Hypothalamus (tissue), 51 donors: ENCODE data around the gene KCNA3.

ENCODE experiments used
- DNase-seq, 51 donors: peaks; one replicate each; lab custom pipeline; 2025; lab: John Stamatoyannopoulos, UW

The KCNA3 gene

DNA sequence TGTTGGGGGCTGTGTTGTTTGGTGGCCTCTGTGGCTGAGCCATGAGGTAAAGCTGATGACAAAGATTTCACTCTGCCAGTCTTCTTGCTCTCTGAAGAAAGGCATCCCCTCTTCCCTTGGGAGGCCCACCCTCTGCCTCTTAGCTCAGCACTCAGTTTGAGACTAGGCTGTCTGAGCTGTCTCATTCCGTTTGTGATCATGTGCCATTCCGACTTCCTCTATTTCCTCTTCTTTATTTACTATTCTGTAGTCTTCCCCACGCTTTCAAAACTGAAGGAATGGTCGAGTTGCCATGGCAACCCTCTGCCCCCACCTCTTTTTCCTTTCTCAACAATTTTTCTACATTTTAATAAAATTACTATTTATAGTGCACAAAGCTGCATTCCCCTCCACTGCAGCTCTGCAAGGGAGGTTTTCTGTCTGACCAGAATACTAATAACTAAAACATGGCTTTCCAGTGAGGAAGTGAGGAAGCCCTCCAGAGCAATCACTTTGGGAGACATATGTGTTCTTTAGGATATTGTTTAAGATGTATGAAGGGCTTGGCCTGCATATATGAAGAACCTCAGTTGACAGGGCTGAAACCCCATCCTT lies 30.8 kb downstream of the KCNA3 start:
- no peak for DNase-seq

DNA sequence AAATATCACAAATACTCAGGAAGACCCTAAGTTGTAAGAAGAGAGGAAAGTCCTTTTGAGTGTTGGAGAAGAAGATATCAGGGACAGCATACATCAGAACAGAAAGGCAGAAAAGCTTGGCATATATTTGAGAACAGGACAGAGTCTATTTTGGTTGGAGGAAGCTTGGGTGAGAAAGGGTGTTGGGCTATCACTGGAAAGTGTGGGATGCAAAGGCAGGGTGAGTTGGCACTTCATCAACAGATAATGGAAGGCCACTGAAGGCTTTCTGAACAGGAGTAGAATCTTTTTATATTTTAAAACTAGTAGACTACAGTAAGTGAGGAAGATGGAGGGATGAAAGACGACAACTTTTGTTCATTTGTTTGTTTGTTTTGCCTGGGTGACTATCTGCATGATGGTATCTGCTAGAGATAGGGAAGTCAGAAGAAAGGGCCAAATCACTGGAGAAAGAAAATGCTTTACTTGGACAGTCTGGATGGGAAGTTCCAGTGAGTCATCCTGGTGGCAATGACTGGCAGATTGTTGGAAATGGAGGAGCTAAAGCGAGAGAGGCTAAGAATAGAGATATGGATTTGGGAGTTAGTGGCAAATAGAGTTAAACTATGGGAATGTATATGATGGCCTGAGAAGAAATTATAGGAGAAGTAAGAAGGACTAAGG lies 34.9 kb downstream of the KCNA3 start:
- DNase-seq, result no peak

DNA sequence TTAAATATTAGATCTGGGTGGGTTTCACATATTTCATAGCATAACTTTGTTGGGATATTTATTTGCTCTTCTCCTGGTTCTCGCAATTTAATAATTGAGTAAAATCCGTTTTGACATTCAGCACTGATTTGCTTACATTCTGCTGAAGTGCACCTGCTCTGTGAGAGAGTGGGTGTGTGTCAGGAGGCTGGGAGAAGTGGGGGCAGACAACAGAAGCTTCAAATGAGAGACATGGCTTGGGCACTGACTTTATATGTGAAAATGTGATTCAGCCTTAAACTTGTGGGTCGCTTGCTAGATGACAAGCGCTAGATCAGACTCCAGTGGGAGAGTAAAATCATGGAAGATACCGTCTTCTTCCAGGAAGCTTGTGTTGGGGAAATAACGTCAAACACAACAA lies 36.2 kb downstream of the KCNA3 start:
- DNase-seq, result peak in 2 of 51 donors; percentile 24 to 38

DNA sequence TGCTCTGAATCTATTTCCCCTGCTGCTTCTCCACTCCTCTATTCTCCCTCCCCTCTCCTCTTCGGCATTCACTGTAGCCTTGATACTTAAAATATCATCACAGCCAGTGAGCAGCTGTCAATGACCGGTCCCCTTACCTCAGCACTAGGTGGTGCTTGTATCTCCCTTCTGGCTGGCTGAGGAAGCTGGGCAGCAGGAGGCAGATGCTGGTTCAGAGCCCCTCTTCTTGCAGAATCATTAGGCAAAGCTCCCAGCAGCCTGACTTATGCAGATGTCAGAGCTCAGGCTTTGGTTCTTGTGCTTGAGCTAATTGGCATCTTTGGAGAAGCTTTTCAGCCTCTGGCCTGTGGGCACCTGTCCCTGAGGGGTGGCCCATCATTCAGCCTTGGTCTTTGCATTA lies 36.7 kb downstream of the KCNA3 start:
- DNase-seq, result peak in 1 of 51 donors; percentile 31

DNA sequence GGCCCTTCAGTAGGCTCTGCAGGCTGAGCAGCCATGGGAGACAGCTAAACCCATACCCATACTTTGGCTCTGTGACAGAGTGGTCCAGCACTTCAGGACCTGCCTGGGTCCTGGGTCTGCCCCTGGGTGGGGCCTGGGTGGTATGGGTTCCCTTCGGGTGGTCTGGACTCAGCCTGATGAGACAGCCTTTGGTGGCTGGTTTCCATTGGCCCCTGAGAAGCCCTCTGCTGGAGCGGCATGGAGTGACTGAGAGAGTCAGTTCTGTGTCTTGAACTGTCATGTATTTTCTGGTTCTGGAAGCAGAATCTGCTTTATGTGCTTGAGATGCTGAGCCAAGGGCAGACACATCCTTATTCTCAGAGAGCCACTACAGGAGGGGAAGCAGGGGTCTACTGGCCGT lies 37.3 kb downstream of the KCNA3 start:
- no peak for DNase-seq

DNA sequence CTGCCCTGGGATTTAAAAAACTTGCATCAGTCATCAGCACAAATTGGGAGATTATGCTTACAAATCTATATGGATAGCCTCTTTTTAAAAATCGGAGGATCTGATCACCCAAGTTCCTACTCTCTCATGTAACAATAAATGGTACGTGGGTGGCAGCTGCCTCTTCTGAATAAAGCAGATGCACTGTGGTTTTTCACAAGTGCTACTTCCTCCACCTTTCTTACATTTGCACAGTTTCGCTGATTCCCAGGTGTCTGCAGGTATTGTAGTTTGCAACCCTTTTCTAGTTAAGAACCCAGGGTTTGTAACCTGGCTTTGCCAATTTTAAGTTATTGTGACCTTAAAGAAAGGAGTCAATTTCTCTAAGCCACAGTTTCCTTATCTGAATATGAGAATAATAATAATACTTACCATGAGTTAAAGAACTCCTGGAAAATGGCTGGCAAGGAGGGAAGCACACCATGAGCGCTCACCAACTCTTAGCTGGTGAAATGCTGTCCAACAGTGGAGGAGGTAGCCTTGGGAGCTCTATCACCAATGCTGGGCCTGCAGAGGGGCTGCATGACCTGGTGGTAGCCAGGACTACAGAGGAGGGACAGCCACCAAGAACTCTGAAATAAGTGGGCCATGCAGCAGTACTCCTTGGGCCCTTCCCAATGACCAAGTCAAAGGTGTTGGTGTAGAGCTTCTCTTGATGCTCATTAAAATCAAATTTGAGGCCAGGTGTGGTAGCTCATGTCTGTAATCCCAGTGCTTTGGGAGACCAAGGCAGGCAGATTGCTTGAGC lies 38.4 kb downstream of the KCNA3 start:
- peak in 1 of 51 donors; percentile 32 for DNase-seq

DNA sequence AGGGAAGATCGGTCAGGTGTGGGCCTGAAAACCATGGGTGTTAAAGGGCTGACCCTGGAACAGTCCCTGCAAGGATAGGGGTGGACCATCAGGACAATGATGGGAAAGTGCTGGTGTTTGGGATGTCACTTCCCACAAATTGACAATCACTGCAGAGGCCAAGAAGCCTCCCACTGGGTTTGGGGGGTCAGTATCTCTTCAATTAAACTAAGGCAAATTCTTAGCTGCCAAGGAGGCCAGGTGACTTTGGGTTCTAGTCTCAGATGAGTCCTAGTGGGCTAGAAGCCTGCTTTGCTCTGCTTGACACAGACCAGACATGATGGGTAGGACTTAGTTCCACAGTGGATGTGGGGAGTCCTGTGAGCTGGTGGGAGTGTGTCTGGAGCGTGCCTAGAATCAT lies 39.3 kb downstream of the KCNA3 start:
- no peak for DNase-seq

DNA sequence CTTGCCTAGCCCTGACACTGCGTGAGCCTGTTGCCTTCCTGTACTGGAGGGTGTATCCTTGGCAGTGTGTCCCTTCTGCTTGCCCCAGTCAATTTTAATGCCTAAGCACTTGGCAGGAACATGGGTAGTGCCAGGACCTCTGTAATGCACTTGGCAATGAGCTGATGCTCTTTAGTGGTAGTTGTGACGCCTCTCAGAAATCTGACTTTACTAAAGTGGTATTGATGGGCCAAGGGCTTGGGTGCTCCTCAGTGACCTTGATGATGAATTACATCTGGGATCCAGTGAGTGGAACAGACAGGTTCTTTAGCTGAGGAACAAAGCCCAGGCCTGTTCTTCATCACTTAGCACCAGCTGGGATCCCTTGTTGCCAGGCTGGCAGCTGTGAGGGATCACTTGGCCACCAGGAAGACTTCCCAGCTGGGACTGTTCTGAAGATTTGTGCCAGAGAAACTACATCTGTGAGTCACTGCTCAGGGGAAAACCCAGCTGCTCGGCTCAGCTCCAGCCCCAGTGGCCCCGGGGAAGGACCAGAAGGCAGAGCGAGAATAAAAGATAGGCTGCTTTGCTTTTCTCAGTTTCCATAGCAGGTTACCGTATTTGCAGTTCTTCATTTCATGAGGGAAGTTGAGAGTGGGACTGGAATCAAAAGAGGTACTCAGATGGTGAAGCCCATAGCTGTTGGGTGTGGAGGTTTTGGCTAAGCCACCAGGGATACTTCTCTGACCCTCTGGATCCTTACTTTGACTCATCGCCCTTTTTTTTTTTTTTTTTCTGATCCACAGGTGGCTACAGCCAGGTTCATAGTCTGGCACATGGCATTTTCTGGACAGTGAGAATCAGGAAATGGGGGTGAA lies 40.1 kb downstream of the KCNA3 start:
- peak in 35 of 51 donors; percentile 11 to 80 (median 42) for DNase-seq

DNA sequence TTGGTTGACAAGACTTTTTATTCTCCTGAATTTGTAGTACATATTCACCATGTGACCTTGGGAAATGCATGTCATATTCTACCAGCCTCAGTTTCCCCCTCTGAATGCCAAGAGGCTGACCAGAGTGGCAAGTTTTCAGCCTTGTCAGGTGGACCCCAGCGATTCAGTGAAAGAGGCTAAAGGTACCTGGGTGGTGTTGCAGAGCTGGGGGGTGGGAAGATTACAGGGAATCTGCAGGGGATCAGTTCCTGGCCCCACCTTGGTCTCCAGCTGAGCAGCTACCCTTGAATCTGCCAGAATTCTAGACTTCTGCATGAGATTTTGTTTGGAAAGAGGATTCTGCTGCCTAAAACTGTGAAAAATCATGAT lies 40.7 kb downstream of the KCNA3 start:
- DNase-seq, result no peak

DNA sequence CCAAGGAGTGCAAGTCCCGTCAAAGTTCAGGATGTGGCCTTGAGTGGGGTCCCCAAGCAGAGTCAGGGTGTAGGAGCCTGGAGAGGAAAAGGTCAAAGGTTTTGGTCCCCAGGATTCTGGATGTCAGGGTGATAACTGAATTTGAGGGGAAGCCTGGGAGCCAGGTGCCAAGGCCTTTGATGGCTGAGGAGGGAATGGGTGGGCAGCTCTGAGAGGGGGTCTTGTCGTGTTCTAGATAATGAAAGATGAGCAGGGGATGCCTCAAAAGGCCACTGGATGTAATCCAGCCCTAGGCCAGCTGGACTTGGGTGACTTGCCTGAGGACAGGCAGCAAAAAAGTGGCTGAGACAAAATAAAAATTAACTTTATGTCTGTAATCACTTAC lies 41.1 kb downstream of the KCNA3 start:
- DNase-seq, result no peak

DNA sequence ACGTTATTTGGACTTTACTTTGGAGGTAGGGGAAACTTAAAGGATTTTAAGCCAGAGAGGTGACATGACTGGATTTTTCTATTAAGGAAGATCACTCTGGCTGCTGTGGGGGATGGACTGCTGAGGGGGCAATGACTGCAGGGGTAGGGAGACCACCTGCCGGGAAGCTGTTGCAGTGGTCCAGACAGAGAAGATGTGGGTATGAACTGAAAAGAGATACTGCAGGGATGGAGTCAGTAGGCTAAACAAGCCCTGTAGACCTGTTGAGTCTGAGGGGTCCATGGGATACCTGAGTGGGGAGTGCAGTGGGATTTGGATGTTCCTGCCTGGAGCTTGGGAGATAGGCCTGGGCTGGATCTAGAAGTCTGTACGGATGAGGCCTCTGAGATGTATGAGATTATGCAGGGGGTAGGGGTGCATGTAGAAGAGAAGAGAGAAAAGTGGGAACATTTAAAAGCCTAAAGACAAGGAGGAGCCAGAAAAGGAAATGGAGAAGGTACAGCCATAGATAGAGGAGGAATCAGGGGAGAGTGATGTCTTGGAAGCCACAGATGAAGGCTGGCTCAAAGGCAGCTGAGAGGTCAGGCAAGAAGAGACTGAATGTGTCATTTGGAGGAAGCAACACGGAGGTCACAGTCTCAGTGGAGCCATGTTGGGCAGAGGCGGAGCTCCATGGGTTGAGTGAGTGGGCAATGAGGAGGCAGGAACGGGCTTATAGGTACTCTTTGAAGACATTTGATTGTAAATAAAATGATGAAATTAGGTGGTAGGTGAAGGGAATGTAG lies 42.7 kb downstream of the KCNA3 start:
- no peak for DNase-seq

DNA sequence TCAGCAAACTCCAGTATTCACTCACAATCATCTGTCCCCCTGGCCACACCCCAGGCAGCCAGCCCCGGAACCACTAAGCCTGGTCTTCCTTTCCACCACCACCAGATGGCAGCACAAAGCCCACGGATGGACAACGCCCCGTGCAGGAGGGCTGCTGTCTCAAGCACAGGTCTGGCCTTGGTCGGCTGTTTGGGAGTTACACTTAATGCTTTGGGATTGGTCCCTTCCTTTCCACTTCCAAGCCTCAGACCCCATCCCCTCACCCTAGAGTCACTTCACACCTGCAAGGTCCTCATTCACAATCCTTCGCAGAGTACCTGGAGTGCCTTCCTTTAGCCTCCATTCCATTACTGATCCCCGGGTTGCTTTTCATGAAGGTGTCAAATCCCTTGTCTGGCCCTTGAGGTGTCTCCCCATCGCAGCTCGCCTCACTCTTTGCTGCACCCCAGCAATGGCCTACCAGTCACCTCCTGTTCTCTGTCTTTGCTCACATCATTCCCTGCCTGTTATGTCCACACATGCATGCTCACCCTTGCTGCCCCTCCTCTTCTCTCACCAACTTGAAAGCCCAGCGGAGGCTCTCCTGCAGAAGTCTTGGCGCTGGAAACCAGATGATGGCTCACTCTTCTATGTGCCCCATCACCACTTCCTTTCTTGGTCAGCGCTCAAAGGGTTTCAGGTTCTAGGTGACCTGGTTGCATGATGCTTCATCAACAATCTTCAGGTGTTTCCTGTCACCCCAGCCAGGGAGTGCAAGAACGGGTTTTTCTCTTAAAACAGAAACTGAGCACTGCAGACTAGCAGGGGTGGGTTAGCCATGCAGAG lies 43.7 kb downstream of the KCNA3 start:
- peak in 33 of 51 donors; percentile 14 to 77 (median 48) for DNase-seq

DNA sequence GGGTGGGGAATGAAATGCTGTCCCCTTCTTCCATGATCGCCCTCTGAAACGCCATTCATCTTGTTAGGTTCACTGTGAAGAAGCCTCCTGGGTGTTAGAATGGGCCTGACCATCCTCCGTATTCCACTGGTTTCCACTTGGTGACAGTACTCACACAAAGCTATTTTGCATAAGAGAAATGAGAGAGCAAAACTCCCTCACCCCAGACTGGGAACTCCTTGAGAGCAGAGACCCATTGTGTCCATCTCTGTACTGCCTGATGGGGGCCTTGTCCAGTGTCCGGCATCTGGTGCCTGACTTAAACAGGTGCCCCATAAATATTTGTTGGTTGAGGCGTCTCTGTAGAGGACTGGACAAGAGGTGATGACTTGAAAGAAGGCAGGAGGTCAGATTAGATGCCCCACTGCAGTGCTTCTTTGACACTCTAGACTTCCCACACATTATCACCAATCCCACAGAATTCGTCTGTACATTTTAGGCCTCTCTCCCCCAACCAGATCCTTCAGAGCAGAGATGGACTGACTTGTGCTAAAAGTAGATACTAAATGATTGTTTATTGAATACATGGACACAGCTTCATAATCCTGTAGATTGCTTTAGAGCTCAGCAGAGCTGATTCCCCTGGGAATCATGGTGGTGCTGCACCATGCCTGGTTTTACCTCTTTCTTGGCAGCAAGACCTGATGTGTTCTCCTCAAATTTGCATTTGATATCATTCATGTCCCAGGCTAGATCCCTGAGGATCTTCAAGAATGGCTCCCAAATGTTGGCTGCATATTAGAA lies 46.2 kb downstream of the KCNA3 start:
- no peak for DNase-seq

DNA sequence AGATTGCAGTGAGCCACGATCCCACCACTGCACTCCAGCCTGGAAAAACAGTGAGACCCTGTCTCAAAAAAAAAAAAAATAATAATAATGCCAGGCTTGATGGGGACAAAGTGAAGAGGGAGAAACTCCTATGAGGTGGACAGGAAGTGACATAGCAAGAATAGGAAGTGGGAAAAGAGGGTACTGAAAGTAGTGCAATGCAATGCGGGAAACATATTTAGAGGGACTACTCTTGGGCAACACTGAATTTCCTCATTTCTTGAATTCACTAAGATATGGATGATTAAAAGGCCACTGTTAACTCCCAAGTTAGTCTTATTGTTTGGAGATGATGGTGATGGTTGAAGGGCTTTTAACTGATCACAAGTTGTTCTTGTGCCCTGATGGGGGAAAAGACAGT lies 47.0 kb downstream of the KCNA3 start:
- DNase-seq, result no peak

DNA sequence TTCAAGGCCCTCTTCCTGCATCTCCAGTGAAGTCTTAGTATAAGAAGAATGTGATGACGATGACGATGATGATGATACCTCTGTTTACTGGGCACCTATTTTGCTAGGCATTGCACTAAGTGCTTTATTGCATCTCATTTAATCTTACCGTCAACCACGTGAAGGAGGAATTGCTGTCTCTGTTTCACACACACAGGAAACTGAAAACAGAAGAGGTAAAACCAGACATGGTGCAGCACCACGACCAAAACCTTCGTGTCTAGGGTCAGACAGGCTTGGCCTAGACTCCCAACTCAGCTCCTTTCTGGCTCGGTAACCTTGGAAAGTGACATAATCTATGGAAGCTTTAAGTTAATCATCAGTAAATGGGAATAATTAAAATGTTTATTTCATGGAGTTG lies 47.9 kb downstream of the KCNA3 start:
- no peak for DNase-seq
